Measurements from ENCODE around the gene KLHDC1.

The KLHDC1 gene

DNA sequence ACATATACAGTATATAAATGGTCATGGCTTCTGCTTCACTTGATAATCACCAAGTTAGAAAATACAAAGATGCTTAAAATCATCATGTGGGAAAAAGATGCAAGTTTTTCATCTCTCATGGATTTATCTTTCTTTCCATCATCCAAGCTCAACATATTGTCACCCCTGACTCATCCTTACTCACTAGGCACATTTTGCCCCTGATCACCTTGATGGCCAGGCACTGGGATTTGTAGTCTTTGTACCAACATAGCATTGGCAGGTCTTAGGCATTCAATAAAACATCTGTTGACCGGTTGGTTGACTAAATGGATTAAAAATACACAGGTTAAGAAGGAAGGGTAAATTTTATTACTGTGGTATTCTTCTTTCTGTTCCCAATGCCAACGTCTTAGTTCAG is 103.1 kb downstream of the KLHDC1 start:
- no peak for DNase-seq

All from fibroblast of upper back skin (primary cell).